ENCODE data around the gene RIT1.
A peak's percentile ranks its signal among the peaks of the same experiment; 100 is the strongest.

The RIT1 gene

GRCh38 chr1:155893389-155894142 lies 17.6 kb downstream of the RIT1 start:
- no peak overlapping the region for H3K4me3 ChIP-seq (ENCODE audit: control insufficient read depth, low read depth, low read length)
- no peak for TF ChIP-seq CTCF (conservative IDR thresholded peaks at IDR 0.05; ENCODE audit: control insufficient read depth, insufficient read depth, low read depth, low read length)
- DNase-seq (ENCODE audit: low read depth): peak; percentile 90

- no peak for TF ChIP-seq CTCF (conservative IDR thresholded peaks at IDR 0.05; ENCODE audit: control insufficient read depth, insufficient read depth, low read depth, low read length)
- H3K4me3 ChIP-seq (ENCODE audit: control insufficient read depth, low read depth, low read length): no peak overlapping the region
- DNase-seq (ENCODE audit: low read depth): peak; percentile 79
These were observed 18.4 kb downstream of the RIT1 start for GRCh38 chr1:155892796-155893195.

DNA sequence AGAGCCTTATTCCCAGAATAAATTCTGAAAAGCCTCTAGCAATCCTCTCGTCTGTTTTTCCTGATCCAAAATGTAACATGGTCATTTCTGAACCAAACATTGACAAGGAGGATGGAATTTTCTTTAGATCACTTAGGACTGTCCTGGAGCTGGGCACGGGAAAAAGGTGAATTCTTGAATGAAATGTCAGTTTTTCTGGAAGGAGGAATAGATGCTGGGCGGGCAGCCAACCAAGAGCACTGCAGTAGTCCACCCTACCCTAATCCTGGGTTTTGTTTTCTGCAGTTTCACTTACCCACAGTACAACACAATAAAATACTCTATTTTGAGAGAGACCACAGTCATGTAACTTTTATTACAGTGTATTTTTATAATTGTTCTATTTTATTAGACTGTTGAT lies 20.9 kb downstream of the RIT1 start:
- H3K4me3 ChIP-seq (ENCODE audit: control insufficient read depth, low read depth, low read length): no peak overlapping the region
- DNase-seq (ENCODE audit: low read depth): no peak
- no peak for TF ChIP-seq CTCF (conservative IDR thresholded peaks at IDR 0.05; ENCODE audit: control insufficient read depth, insufficient read depth, low read depth, low read length)

DNA sequence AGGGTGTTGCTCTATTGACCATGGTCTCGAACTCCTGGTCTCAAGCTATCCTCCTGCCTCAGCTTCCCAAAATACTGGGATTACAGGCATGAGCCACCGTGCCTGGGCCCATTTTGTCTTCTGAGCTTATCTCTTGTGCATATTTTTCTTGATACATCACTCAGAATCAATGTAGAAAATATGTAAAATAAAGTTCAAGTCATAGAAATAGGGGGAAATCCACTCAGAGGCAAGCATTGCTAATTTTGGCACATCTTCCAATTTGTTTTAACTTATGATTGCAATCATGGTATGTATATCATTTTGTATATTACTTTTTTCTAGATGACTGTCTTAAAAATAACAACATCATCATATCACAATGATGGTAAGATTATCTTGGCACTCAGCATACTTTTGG lies 21.6 kb downstream of the RIT1 start:
- H3K4me3 ChIP-seq (ENCODE audit: control insufficient read depth, low read depth, low read length): no peak overlapping the region
- no peak for DNase-seq (ENCODE audit: low read depth)
- TF ChIP-seq CTCF (conservative IDR thresholded peaks at IDR 0.05; ENCODE audit: control insufficient read depth, insufficient read depth, low read depth, low read length): no peak

DNA sequence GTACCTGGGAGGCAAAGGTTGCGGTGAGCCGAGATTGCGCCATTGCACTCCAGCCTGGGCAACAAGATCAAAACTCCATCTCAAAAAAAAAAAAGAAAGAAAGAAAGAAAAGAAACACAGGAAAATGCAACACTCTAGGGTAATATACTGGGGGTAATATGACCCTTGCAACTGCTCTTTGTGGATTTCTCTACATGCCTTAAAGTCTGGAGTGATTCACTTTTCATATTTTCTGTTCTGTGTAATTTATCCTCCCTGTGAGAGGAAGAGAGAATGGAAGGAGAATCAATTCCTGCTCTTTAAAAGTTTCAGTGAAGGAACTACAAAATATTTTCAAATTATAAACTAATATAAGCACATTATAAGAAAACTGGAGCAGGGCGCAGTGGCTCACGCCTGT lies 22.7 kb downstream of the RIT1 start:
- no peak for DNase-seq (ENCODE audit: low read depth)
- no peak for TF ChIP-seq CTCF (conservative IDR thresholded peaks at IDR 0.05; ENCODE audit: control insufficient read depth, insufficient read depth, low read depth, low read length)
- H3K4me3 ChIP-seq (ENCODE audit: control insufficient read depth, low read depth, low read length): no peak overlapping the region

- no peak for TF ChIP-seq CTCF (conservative IDR thresholded peaks at IDR 0.05; ENCODE audit: control insufficient read depth, insufficient read depth, low read depth, low read length)
- no peak for DNase-seq (ENCODE audit: low read depth)
- H3K4me3 ChIP-seq (ENCODE audit: control insufficient read depth, low read depth, low read length): no peak overlapping the region
These were observed 26.2 kb downstream of the RIT1 start for GRCh38 chr1:155884982-155885381.

Measured in fibroblast of mammary gland (primary cell).